NCI-H2107 (cell line): Measurements from ENCODE around the gene KIF5A.

Experiments used
- DNase-seq: peaks from one replicate; lab custom pipeline; 2025; lab: John Stamatoyannopoulos, UW

The KIF5A gene

GRCh38 chr12:57620936-57621496 is 71.2 kb downstream of the KIF5A start:
- DNase-seq: no peak

GRCh38 chr12:57621497-57622292 is 71.9 kb downstream of the KIF5A start:
- DNase-seq: no peak

- no peak for DNase-seq
These were observed 72.7 kb downstream of the KIF5A start for GRCh38 chr12:57622293-57623245.

- DNase-seq: no peak
These were observed 73.5 kb downstream of the KIF5A start for GRCh38 chr12:57623385-57623784.

- DNase-seq: no peak
These were observed 74.1 kb downstream of the KIF5A start for GRCh38 chr12:57623811-57624390.

GRCh38 chr12:57624441-57625220 is 74.8 kb downstream of the KIF5A start:
- no peak for DNase-seq

GRCh38 chr12:57625261-57626032 is 75.6 kb downstream of the KIF5A start:
- DNase-seq: no peak

- no peak for DNase-seq
These were observed 76.5 kb downstream of the KIF5A start for GRCh38 chr12:57626111-57626920.

- DNase-seq: no peak
These were observed 77.1 kb downstream of the KIF5A start for GRCh38 chr12:57626921-57627445.

- no peak for DNase-seq
These were observed 77.8 kb downstream of the KIF5A start for GRCh38 chr12:57627501-57628279.

- no peak for DNase-seq
These were observed 78.7 kb downstream of the KIF5A start for GRCh38 chr12:57628280-57629191.

GRCh38 chr12:57629897-57630471 is 80.1 kb downstream of the KIF5A start:
- no peak for DNase-seq

- no peak for DNase-seq
These were observed 81.1 kb downstream of the KIF5A start for GRCh38 chr12:57630891-57631433.

- DNase-seq: no peak
These were observed 81.8 kb downstream of the KIF5A start for GRCh38 chr12:57631566-57632072.

- no peak for DNase-seq
These were observed 82.5 kb downstream of the KIF5A start for GRCh38 chr12:57632073-57632957.
